ENCODE measurements around the gene ZNF260.

The ZNF260 gene

GRCh38 chr19:36488846-36489117 lies 39.3 kb downstream of the ZNF260 start:
- TF ChIP-seq, protein P1, sequence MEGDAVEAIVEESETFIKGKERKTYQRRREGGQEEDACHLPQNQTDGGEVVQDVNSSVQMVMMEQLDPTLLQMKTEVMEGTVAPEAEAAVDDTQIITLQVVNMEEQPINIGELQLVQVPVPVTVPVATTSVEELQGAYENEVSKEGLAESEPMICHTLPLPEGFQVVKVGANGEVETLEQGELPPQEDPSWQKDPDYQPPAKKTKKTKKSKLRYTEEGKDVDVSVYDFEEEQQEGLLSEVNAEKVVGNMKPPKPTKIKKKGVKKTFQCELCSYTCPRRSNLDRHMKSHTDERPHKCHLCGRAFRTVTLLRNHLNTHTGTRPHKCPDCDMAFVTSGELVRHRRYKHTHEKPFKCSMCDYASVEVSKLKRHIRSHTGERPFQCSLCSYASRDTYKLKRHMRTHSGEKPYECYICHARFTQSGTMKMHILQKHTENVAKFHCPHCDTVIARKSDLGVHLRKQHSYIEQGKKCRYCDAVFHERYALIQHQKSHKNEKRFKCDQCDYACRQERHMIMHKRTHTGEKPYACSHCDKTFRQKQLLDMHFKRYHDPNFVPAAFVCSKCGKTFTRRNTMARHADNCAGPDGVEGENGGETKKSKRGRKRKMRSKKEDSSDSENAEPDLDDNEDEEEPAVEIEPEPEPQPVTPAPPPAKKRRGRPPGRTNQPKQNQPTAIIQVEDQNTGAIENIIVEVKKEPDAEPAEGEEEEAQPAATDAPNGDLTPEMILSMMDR (IDR thresholded peaks at IDR 0.05; ENCODE audit: extremely low read depth, missing control alignments), result no peak
- DNase-seq (ENCODE audit: low spot score), result peak; percentile 49

- DNase-seq (ENCODE audit: low spot score), result no peak
- TF ChIP-seq, protein P1 (IDR thresholded peaks at IDR 0.05; ENCODE audit: extremely low read depth, missing control alignments), result no peak
Measured at GRCh38 chr19:36488118-36488845, 39.8 kb downstream of the ZNF260 start.

GRCh38 chr19:36483653-36484052 lies 44.4 kb downstream of the ZNF260 start:
- no peak for DNase-seq (ENCODE audit: low spot score)
- TF ChIP-seq, protein P1 (IDR thresholded peaks at IDR 0.05; ENCODE audit: extremely low read depth, missing control alignments), result no peak

- TF ChIP-seq, protein P1 (IDR thresholded peaks at IDR 0.05; ENCODE audit: extremely low read depth, missing control alignments), result no peak
- no peak for DNase-seq (ENCODE audit: low spot score)
Measured at GRCh38 chr19:36482876-36483275, 45.2 kb downstream of the ZNF260 start.

Measured in GM20000 (cell line).